Activated CD4-positive, alpha-beta T cell treated with anti-CD3 and anti-CD28 coated beads, Interleukin-2, Interleukin-6, amounts not matched to agents 100 ng/mL and 50 ng/mL, durations not matched to agents 16 hours and 8 hours (primary cell): Measurements from ENCODE around the gene THY1.
"Not testable (repeated sequence)": the region's sequence is repeated elsewhere in the genome, so short reads cannot be mapped to it uniquely, and the experiment has no call there.

Experiments
- DNase-seq: peaks from one replicate; pipeline ENCODE4 v3.0.0-alpha.2; 2020

The THY1 gene

GRCh38 chr11:119445379-119445778, 22.4 kb upstream of the THY1 start:
- no peak for DNase-seq

DNA sequence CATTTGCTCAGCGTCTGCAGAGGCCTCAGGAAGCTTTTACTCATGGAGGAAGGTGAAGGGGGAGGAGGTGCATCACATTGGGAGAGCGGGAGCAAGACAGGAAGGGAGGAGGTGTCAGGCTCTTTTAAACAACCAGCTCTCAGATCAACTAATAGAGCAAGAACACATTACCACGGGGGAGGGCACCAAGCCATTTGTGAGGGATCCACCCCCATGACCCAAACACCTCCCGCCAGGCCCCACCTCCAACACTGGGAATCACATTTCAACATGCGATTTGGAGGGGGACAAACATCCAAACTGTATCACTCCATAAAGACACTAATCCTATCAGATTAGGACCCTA, 18.9 kb upstream of the THY1 start:
- no peak for DNase-seq

- no peak for DNase-seq
Observed at GRCh38 chr11:119438599-119438998, 15.6 kb upstream of the THY1 start.

DNA sequence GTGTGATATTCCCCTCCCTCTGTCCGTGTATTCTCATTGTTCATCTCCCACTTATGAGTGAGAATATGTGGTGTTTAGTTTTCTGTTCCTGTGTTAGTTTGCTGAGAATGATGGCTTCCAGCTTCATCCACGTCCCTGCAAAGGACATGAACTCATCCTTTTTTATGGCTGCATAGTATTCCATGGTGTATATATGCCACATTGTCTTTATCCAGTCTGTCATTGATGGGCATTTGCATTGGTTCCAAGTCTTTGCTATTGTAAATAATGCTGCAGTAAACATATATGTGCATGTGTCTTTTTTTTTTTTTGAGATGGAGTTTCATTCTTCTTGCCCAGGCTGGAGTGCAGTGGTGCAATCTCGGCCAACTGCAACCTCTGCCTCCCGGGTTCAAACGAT, 14.5 kb upstream of the THY1 start:
- DNase-seq: not testable (repeated sequence)

- DNase-seq: no peak
Observed at GRCh38 chr11:119436711-119437110, 13.7 kb upstream of the THY1 start.

DNA sequence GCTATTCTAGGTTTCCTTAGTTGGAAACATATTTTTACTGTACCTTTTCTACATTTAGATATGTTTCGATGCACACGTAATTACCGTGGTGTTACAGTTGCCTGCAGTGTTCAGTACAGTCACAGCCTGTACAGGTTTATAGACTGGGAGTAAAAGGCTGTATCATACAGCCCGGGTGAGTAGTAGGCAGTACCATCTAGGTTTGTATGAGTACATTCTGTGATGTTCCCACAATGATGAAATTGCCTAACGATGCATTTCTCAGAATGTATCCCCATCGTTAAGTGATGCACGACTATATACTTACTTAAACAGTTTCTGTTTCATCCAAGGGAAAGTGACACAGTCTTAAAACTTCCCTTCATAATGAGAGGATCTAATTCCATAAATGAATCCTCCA, 13.1 kb upstream of the THY1 start:
- no peak for DNase-seq

- no peak for DNase-seq
Observed at GRCh38 chr11:119434591-119435330, 11.8 kb upstream of the THY1 start.

- DNase-seq: no peak
Observed at GRCh38 chr11:119433358-119433725, 10.4 kb upstream of the THY1 start.

GRCh38 chr11:119432484-119433357, 9.7 kb upstream of the THY1 start:
- no peak for DNase-seq

- DNase-seq: no peak
Observed at GRCh38 chr11:119431523-119431922, 8.6 kb upstream of the THY1 start.

- no peak for DNase-seq
Observed at GRCh38 chr11:119427279-119427678, 4.3 kb upstream of the THY1 start.

DNA sequence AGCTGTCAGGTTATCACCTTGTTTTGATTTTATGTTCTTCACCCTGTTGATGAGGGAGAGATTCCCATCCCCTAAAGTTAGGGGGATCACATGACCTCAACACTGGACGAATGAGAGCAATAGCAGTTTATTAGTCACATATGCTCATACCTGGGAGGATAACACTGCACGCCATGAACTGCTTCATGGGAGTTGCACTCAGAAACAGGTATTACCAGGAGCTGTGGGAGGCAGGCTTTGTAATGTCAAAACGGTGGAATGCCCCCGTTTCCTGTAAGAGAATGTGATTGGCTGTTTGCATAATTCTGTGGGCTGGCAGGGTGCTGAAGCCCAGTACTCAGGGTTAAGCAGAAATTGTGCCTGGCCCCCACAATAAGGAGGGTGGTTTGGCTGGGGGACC, 3.2 kb upstream of the THY1 start:
- DNase-seq: no peak

GRCh38 chr11:119424775-119425174, 1.8 kb upstream of the THY1 start:
- DNase-seq: no peak

DNA sequence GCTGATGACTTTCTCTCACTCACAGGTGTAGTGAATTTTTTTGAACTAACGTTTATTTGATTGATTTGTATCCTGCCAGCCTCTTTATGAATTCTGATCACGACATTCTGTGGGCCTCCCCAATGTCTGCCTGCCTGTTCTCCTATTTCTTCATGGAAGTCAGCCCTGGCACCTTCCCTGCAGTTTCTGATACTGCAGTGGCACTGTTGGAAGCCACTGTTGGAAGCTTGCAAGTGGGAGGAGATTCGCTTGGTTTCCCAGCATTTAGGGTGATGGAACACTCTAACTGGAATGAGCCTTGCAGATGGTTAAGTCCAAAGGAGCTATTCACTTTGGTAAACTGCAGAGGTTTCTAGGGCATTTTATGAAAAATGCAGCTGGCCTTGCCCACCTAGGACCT, 1.3 kb upstream of the THY1 start:
- no peak for DNase-seq

GRCh38 chr11:119423509-119424254, 710 bp upstream of the THY1 start:
- no peak for DNase-seq

DNA sequence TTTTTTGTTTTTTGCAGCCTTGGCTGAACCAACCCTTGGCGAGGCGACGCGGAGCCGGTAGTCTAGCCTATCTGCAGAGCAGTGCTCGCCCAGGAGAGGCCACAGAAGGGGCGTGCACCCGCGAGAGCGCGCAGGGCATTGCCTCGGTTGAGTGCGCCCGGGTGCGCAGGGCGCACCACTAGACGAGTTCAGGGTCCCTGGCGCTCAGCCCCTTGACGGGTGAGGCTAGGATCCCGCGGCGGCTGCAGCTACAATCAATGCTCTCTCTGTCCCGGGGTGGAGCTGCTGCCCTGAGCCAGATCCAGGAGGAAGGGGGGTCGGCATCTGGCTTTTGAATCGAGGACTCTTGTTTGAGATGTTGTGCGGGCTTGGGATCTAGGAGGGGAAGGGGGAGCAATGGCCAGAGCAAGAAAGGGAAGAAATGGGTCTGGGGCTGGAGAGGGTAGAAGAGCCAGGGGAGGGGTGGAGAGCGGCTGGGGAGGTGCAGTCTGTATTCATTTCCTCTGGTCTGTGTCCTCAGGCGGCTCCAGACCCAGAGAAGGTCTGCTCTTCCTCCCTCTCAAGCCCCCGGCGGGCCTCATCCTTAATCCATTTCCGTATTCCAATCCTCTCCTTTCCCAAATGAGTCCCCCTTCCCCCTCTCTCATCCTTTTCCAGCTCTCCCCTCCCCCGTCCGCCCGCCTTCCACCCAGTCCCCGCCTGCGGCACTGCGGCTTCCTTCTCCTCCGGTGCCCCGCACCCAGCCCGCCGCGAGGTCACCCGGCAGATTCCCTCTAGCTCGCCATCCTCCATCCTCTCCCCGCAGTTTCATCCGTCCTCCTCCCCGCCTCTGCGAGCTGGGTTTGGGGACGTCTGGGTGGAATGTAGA, 797 bp downstream of the THY1 start:
- DNase-seq: no peak

DNA sequence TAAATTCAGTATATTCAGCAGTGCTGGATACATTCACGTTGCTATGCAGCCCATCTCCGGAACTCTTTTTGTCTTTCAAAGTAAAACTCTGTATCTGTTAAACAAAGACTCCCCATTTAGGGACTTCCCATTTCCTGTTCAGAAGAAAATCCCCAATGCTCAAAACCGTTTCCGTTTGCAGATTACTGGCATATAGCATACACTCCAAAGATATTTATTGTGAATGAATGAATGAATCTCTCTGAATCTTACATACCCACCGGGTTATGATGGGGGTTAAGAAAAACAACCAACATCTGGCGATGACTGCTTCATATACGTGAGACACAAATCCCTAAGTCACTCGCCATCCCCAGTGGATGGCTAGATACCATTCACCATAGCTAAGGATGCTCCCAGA, 1.6 kb downstream of the THY1 start:
- no peak for DNase-seq

DNA sequence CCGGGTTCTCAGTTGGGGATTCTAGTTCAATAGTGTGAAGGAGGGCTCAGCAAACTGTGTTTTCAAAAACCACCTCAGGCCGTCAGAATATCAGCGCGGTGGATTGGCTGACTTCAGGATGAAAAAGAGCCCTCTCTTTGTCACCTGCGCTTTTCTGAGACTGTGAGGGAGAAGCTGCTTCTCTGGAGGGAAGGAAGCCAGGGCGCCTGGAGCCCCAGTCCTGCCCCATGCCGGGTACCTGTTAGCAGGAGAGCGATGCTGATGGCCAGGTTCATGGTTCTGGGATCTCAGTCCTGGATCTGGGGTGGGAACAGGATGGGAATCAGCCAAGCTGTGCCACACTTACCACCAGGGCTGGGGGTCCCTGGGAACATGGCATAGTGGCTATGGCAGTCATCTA, 2.3 kb downstream of the THY1 start:
- DNase-seq: no peak

- DNase-seq: no peak
Observed at GRCh38 chr11:119419834-119420492, 3.0 kb downstream of the THY1 start.

GRCh38 chr11:119419246-119419645, 3.7 kb downstream of the THY1 start:
- DNase-seq: no peak

DNA sequence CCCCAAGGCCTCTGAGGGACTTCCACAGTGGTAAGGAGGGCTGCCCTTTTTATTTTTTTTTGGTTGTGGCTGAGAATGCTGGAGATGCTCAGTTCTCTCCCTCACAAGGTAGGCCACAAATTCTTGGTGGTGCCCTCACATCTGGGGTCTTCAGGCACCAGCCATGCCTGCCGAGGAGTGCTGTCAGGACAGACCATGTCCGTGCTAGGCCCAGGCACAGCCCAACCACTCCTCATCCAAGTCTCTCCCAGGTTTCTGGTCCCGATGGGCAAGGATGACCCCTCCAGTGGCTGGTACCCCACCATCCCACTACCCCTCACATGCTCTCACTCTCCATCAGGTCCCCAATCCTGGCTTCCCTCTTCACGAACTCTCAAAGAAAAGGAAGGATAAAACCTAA, 4.2 kb downstream of the THY1 start:
- DNase-seq: no peak
